PC-9 (cell line): ENCODE measurements around the gene MAN2A1. TPM values are rescaled to one million over a fixed set of nuclear protein-coding genes. Genes with fewer than 3 reads are reported as not detected.

Experiments
- BruUV-seq: library from RNA; stranded (reverse); fragments of 400-500 nt; replicated peaks from 2 replicates; lab custom pipeline; 2021; lab: Mats Ljungman, UMichigan
- CTCF ChIA-PET: fragments of 300-600 bp; sonication (Branson Sonifier 250); formaldehyde crosslinking; loops from one replicate; lab custom pipeline; 2022; ENCODE audit warnings: antibody characterized with exemption; lab: Charles Lee
- POLR2A ChIA-PET: fragments of 300-600 bp; sonication (Branson Sonifier 250); formaldehyde crosslinking; loops from one replicate; lab custom pipeline; 2022; ENCODE audit warnings: antibody characterized with exemption; ENCODE audit not compliant: unreplicated experiment; lab: Charles Lee
- DNase-seq, 2 experiments: peaks; one replicate each; pipeline versions ENCODE4 v3.0.0 to v3.0.0-alpha.2; 2015 to 2022; ENCODE audit warnings: mixed read lengths in 1 of 2
- H2AFZ ChIP-seq: fragments of 200-600 bp; sonication (generic); 2 replicates; pipeline ENCODE4 v1.8.1; 2017; ENCODE audit warnings: antibody characterized with exemption
- H3F3A ChIP-seq: fragments of 200-600 bp; sonication (generic); 2 replicates; pipeline ENCODE4 v1.8.1; 2017; ENCODE audit warnings: antibody characterized with exemption, mild to moderate bottlenecking, low read depth; ENCODE audit not compliant: insufficient read depth
- H3K27ac ChIP-seq: fragments of 200-600 bp; sonication (generic); 2 replicates; pipeline ENCODE4 v1.6.1; 2016; ENCODE audit warnings: mixed run types
- H3K27me3 ChIP-seq: fragments of 200-600 bp; sonication (generic); 2 replicates; pipeline ENCODE4 v1.6.1; 2016; ENCODE audit warnings: low read depth, mixed run types; ENCODE audit not compliant: insufficient read depth
- H3K36me3 ChIP-seq: fragments of 200-600 bp; sonication (generic); 2 replicates; pipeline ENCODE4 v1.6.1; 2016; ENCODE audit warnings: low read depth, mixed run types
- H3K4me1 ChIP-seq: fragments of 200-600 bp; sonication (generic); replicated peaks from 2 replicates; pipeline ENCODE4 v1.6.1; 2016; ENCODE audit warnings: mixed run types; ENCODE audit not compliant: insufficient read depth
- H3K4me2 ChIP-seq: fragments of 200-600 bp; sonication (generic); 2 replicates; pipeline ENCODE4 v1.6.1; 2017; ENCODE audit warnings: mixed run types
- H3K4me3 ChIP-seq: fragments of 200-600 bp; sonication (generic); 2 replicates; pipeline ENCODE4 v1.6.1; 2016; ENCODE audit warnings: mixed run types
- H3K79me2 ChIP-seq: fragments of 200-600 bp; sonication (generic); 2 replicates; pipeline ENCODE4 v1.6.1; 2017; ENCODE audit warnings: low read depth, mixed run types
- H3K9me2 ChIP-seq: fragments of 200-600 bp; sonication (generic); 2 replicates; pipeline ENCODE4 v1.8.1; 2017; ENCODE audit warnings: mild to moderate bottlenecking; ENCODE audit not compliant: insufficient read depth
- H3K9me3 ChIP-seq: fragments of 200-600 bp; sonication (generic); 2 replicates; pipeline ENCODE4 v1.8.1; 2016; ENCODE audit warnings: low read depth; ENCODE audit not compliant: insufficient read depth
- H4K20me1 ChIP-seq: fragments of 200-600 bp; sonication (generic); 2 replicates; pipeline ENCODE4 v1.8.1; 2017; ENCODE audit not compliant: insufficient read depth
- EZH2 ChIP-seq: fragments of 200-600 bp; sonication (generic); IDR thresholded peaks from 2 replicates; pipeline ENCODE4 v1.8.0; 2017; ENCODE audit warnings: antibody characterized with exemption, low read depth
- intact Hi-C: fragments of 100-400 bp; cut with micrococcal nuclease; formaldehyde crosslinking; loops from one replicate; pipeline ENCODE4 v1.10.0; 2022; ENCODE audit not compliant: unreplicated experiment
- total RNA-seq: library from RNA; stranded (reverse); gene quantifications from 2 replicates; pipeline ENCODE4 v1.2.3, GENCODE V29; 2021
- TF ChIP-seq, protein P1 (sequence below): fragments of 200-600 bp; sonication (generic); conservative IDR thresholded peaks from 2 replicates; pipeline ENCODE4 v1.6.1; 2017; ENCODE audit warnings: mixed run types, antibody characterized with exemption, mild to moderate bottlenecking, moderate library complexity

The MAN2A1 gene
- total RNA-seq, 1 experiment from 2014 or later = 27.3 TPM

- TF ChIP-seq, protein P1, sequence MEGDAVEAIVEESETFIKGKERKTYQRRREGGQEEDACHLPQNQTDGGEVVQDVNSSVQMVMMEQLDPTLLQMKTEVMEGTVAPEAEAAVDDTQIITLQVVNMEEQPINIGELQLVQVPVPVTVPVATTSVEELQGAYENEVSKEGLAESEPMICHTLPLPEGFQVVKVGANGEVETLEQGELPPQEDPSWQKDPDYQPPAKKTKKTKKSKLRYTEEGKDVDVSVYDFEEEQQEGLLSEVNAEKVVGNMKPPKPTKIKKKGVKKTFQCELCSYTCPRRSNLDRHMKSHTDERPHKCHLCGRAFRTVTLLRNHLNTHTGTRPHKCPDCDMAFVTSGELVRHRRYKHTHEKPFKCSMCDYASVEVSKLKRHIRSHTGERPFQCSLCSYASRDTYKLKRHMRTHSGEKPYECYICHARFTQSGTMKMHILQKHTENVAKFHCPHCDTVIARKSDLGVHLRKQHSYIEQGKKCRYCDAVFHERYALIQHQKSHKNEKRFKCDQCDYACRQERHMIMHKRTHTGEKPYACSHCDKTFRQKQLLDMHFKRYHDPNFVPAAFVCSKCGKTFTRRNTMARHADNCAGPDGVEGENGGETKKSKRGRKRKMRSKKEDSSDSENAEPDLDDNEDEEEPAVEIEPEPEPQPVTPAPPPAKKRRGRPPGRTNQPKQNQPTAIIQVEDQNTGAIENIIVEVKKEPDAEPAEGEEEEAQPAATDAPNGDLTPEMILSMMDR = no peak
- no peak for TF ChIP-seq EZH2
- H2AFZ ChIP-seq = no peak overlapping the region
- CTCF ChIA-PET = no interaction called here
- intact Hi-C loops = no loop called here
- no peaks in the 10 kb centered on the region for H4K20me1 ChIP-seq
- H3K79me2 ChIP-seq = no peaks in the 10 kb centered on the region
- no peaks in the 10 kb centered on the region for H3K36me3 ChIP-seq
- POLR2A ChIA-PET = no interaction called here
- H3F3A ChIP-seq = no peaks in the 10 kb centered on the region
- H3K27ac ChIP-seq = no peak overlapping the region
- no peaks in the 10 kb centered on the region; the same call in 1 of the 2 replicates for H3K9me2 ChIP-seq
- H3K27me3 ChIP-seq = no peaks in the 10 kb centered on the region
- no peaks in the 10 kb centered on the region for H3K4me1 ChIP-seq
- no peaks in the 10 kb centered on the region for H3K9me3 ChIP-seq
- no TSS peak for BruUV-seq
- no peak overlapping the region for H3K4me3 ChIP-seq
- DNase-seq = no peak
- no peak overlapping the region for H3K4me2 ChIP-seq
Observed at GRCh38 chr5:109644829-109645228, 44.9 kb upstream of the MAN2A1 start.

- Histone ChIP-seq H2AFZ (no peak overlapping the region), H3F3A (no peaks in the 10 kb centered on the region), H4K20me1 (no peaks in the 10 kb centered on the region), H3K4me3 (no peak overlapping the region), H3K36me3 (no peaks in the 10 kb centered on the region), H3K27ac (no peak overlapping the region), H3K4me2 (no peak overlapping the region), H3K27me3 (no peaks in the 10 kb centered on the region), H3K79me2 (no peaks in the 10 kb centered on the region), H3K9me2 (no peaks in the 10 kb centered on the region; the same call in 1 of the 2 replicates), H3K4me1 (no peaks in the 10 kb centered on the region), H3K9me3 (no peaks in the 10 kb centered on the region)
- BruUV-seq = no TSS peak
- no peak for TF ChIP-seq EZH2
- TF ChIP-seq, protein P1 = no peak
- ChIA-PET CTCF (no interaction called here), POLR2A (no interaction called here)
- no peak for DNase-seq
- intact Hi-C loops = no loop called here
Observed at GRCh38 chr5:109645707-109646192, 44.0 kb upstream of the MAN2A1 start.

- ChIA-PET POLR2A (no interaction called here), CTCF (no interaction called here)
- Histone ChIP-seq H3K4me1 (no peaks in the 10 kb centered on the region), H3K9me3 (no peaks in the 10 kb centered on the region), H3K79me2 (no peaks in the 10 kb centered on the region), H3K9me2 (no peaks in the 10 kb centered on the region; the same call in 1 of the 2 replicates), H2AFZ (no peak overlapping the region), H3K4me2 (no peak overlapping the region), H3K27ac (no peak overlapping the region), H3K27me3 (no peaks in the 10 kb centered on the region), H3K4me3 (no peak overlapping the region), H3K36me3 (no peaks in the 10 kb centered on the region), H3F3A (no peaks in the 10 kb centered on the region), H4K20me1 (no peaks in the 10 kb centered on the region)
- TF ChIP-seq, protein P1 = no peak
- TF ChIP-seq EZH2 = no peak
- intact Hi-C loops = no loop called here
- BruUV-seq = no TSS peak
- DNase-seq = no peak
Observed at GRCh38 chr5:109649318-109649717, 40.4 kb upstream of the MAN2A1 start.
